ENCODE data around the gene VPS51. TPM values are rescaled to one million over a fixed set of nuclear protein-coding genes. Genes with fewer than 3 reads are reported as not detected.

The VPS51 gene
- total RNA-seq, 4 donors from 2014 or later: 206 to 515 (median 266) TPM

GRCh38 chr11:65055538-65055937 lies 40.5 kb upstream of the VPS51 start:
- intact Hi-C loops (cut with DNase I; ENCODE audit: low total_unique reads): no loop called here
- TF ChIP-seq CTCF (IDR thresholded peaks at IDR 0.05 in 4 of 5, conservative IDR thresholded peaks at IDR 0.05 in 1 of 5): no peak
- no peak for TF ChIP-seq POLR2A (IDR thresholded peaks at IDR 0.05)
- Histone ChIP-seq H3K4me3 (no peak overlapping the region), H3K4me1 (no peaks in the 10 kb centered on the region), H3K36me3 (no peaks in the 10 kb centered on the region), H3K27me3 (no peaks in the 10 kb centered on the region), H3K9me3 (no peaks in the 10 kb centered on the region), H3K27ac (no peak overlapping the region)
- in situ Hi-C loops (cut with MboI; ENCODE audit: low sequenced_read_pairs in 4 of 4): no loop called here
- DNase-seq: no peak
- no peak for ATAC-seq

- Histone ChIP-seq H3K36me3 (no peaks in the 10 kb centered on the region), H3K9me3 (no peaks in the 10 kb centered on the region), H3K4me1 (no peaks in the 10 kb centered on the region), H3K27me3 (no peaks in the 10 kb centered on the region), H3K4me3 (no peak overlapping the region), H3K27ac (no peak overlapping the region)
- DNase-seq (no peak), ATAC-seq (no peak)
- in situ Hi-C loops (cut with MboI; ENCODE audit: low sequenced_read_pairs in 4 of 4) (no loop called here), intact Hi-C loops (cut with DNase I; ENCODE audit: low total_unique reads) (loop anchor here (2.0 kb wide), 1 partner anchor 36 kb away; no protein-coding TSS in a partner anchor)
- TF ChIP-seq CTCF (IDR thresholded peaks at IDR 0.05 in 4 of 5, conservative IDR thresholded peaks at IDR 0.05 in 1 of 5): no peak
- TF ChIP-seq POLR2A (IDR thresholded peaks at IDR 0.05): no peak
Observed at GRCh38 chr11:65056999-65057398, 39.0 kb upstream of the VPS51 start.

- ATAC-seq: no peak
- no peak for DNase-seq
- Histone ChIP-seq H3K27ac (no peak overlapping the region), H3K9me3 (no peaks in the 10 kb centered on the region), H3K27me3 (no peaks in the 10 kb centered on the region), H3K4me1 (no peaks in the 10 kb centered on the region), H3K4me3 (no peak overlapping the region), H3K36me3 (no peaks in the 10 kb centered on the region)
- no peak for TF ChIP-seq CTCF (IDR thresholded peaks at IDR 0.05 in 4 of 5, conservative IDR thresholded peaks at IDR 0.05 in 1 of 5)
- no peak for TF ChIP-seq POLR2A (IDR thresholded peaks at IDR 0.05)
- in situ Hi-C loops (cut with MboI; ENCODE audit: low sequenced_read_pairs in 4 of 4): no loop called here
- intact Hi-C loops (cut with DNase I; ENCODE audit: low total_unique reads): loop anchor here (2.0 kb wide), 1 partner anchor 37 kb away; no protein-coding TSS in a partner anchor
Observed at GRCh38 chr11:65057526-65057925, 38.5 kb upstream of the VPS51 start.

DNA sequence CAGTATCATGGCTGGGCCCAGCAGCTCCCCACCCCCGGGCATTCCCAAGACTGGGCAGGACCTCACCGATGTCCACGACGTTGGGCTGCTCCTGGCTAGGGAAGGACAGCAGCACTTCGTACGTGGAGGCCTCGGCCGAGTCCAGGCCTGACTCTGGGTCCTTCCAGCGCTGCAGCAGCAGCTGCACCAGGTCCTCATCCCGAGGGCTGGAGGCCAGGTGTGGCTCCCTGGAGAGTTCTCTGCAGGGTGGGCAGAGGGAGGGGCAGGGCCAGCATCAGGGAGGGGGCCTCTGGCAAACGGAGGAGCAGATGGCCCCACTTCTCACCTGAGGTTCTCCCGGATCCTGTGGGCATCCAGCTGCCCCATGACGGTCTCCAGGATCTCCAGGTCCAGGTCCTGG lies 38.0 kb upstream of the VPS51 start:
- in situ Hi-C loops (cut with MboI; ENCODE audit: low sequenced_read_pairs in 4 of 4) (no loop called here), intact Hi-C loops (cut with DNase I; ENCODE audit: low total_unique reads) (no loop called here)
- Histone ChIP-seq H3K27me3 (no peaks in the 10 kb centered on the region), H3K27ac (no peak overlapping the region), H3K4me1 (no peaks in the 10 kb centered on the region), H3K36me3 (no peaks in the 10 kb centered on the region), H3K4me3 (no peak overlapping the region), H3K9me3 (no peaks in the 10 kb centered on the region)
- TF ChIP-seq POLR2A (IDR thresholded peaks at IDR 0.05): no peak
- no peak for TF ChIP-seq CTCF (IDR thresholded peaks at IDR 0.05 in 4 of 5, conservative IDR thresholded peaks at IDR 0.05 in 1 of 5)
- ATAC-seq (no peak), DNase-seq (no peak)

- no peak for DNase-seq
- in situ Hi-C loops (cut with MboI; ENCODE audit: low sequenced_read_pairs in 4 of 4): no loop called here
- intact Hi-C loops (cut with DNase I; ENCODE audit: low total_unique reads): no loop called here
Observed at GRCh38 chr11:65058419-65059054, 37.5 kb upstream of the VPS51 start, which contains the start of gene NAALADL1. Gene NAALADL1, minus strand, starts transcription at chr11:65058553. Its CDS starts 32 bp downstream, at chr11:65058521.

More at GRCh38 chr11:65058419-65059054, 37.5 kb upstream of the VPS51 start, which contains the start of gene NAALADL1:
- Histone ChIP-seq H3K4me3 (no peak within 1 kb of the TSS), H3K27ac (no peak within 1 kb of the TSS), H3K4me1 (no peaks in the 10 kb centered on the region), H3K9me3 (no peaks in the 10 kb centered on the region), H3K27me3 (no peaks in the 10 kb centered on the region), H3K36me3 (no peaks in the 10 kb centered on the region)
- TF ChIP-seq POLR2A (IDR thresholded peaks at IDR 0.05) (no peak), CTCF (IDR thresholded peaks at IDR 0.05 in 4 of 5, conservative IDR thresholded peaks at IDR 0.05 in 1 of 5) (no peak)
- no peak for ATAC-seq

Measured in gastrocnemius medialis (tissue), 4 donors.